HEK293 (cell line): Measurements from ENCODE around the gene ATP5F1A.
A peak's percentile ranks its signal among the peaks of the same experiment; 100 is the strongest.

Source experiments
- CTCF ChIP-seq: fragments of 450-650 bp; formaldehyde crosslinking; IDR thresholded peaks from 2 replicates; pipeline ENCODE4 v1.5.1; 2016; ENCODE audit warnings: missing biosample characterization, missing genetic modification characterization
- ZBTB44 ChIP-seq: fragments of 450-650 bp; IDR thresholded peaks from 2 replicates; pipeline ENCODE4 v1.5.1; 2018; ENCODE audit warnings: missing biosample characterization, mild to moderate bottlenecking, missing genetic modification characterization
- ZBTB48 ChIP-seq: fragments of 450-650 bp; formaldehyde crosslinking; IDR thresholded peaks from 2 replicates; pipeline ENCODE4 v1.5.1; 2016; ENCODE audit warnings: missing biosample characterization, missing genetic modification characterization
- ZNF114 ChIP-seq: fragments of 450-650 bp; formaldehyde crosslinking; IDR thresholded peaks from 2 replicates; pipeline ENCODE4 v1.5.0; 2017; ENCODE audit warnings: missing biosample characterization, missing genetic modification characterization
- ZNF24 ChIP-seq: fragments of 450-650 bp; formaldehyde crosslinking; IDR thresholded peaks from 2 replicates; pipeline ENCODE4 v1.5.1; 2016; ENCODE audit warnings: missing biosample characterization, missing genetic modification characterization
- ZNF274 ChIP-seq, 2 experiments: fragments of 200-500 bp in 1 of 2; fragments of 450-650 bp in 1 of 2; sonication (Bioruptor generic) in 1 of 2; formaldehyde crosslinking in 1 of 2; IDR thresholded peaks; 2 replicates each; pipeline versions ENCODE4 v1.5.1 to v1.6.1; 2014 to 2016; ENCODE audit warnings: borderline replicate concordance in 1 of 2, inconsistent platforms in 1 of 2, low read length in 1 of 2, missing biosample characterization in 1 of 2, missing genetic modification characterization in 1 of 2
- ZNF280D ChIP-seq: fragments of 450-650 bp; formaldehyde crosslinking; IDR thresholded peaks from 2 replicates; pipeline ENCODE4 v1.5.1; 2016; ENCODE audit warnings: missing biosample characterization, missing genetic modification characterization
- ZNF433 ChIP-seq: fragments of 450-650 bp; formaldehyde crosslinking; IDR thresholded peaks from 2 replicates; pipeline ENCODE4 v1.5.1; 2016; ENCODE audit warnings: missing biosample characterization, missing genetic modification characterization, low read depth
- ZNF514 ChIP-seq: fragments of 450-650 bp; formaldehyde crosslinking; IDR thresholded peaks from 2 replicates; pipeline ENCODE4 v1.5.1; 2016; ENCODE audit warnings: missing biosample characterization, missing genetic modification characterization
- ZNF580 ChIP-seq: fragments of 450-650 bp; formaldehyde crosslinking; IDR thresholded peaks from 2 replicates; pipeline ENCODE4 v1.5.1; 2016; ENCODE audit warnings: missing biosample characterization, missing genetic modification characterization
- ZNF600 ChIP-seq: fragments of 450-650 bp; formaldehyde crosslinking; IDR thresholded peaks from 2 replicates; pipeline ENCODE4 v1.5.1; 2016; ENCODE audit warnings: missing biosample characterization, missing genetic modification characterization

- no peak; the same call in 1 of the 2 replicates for TF ChIP-seq CTCF (tag by site-specific recombination)
- TF ChIP-seq ZNF514 (tag by site-specific recombination) = no peak
- TF ChIP-seq ZBTB48 (tag by site-specific recombination) = no peak
- peak; percentile 62; the same call in 1 of the 2 replicates for TF ChIP-seq ZNF580 (tag by site-specific recombination)
- TF ChIP-seq ZNF114 (tag by site-specific recombination) = no peak
- no peak for TF ChIP-seq ZNF600 (tag by site-specific recombination)
- TF ChIP-seq ZNF433 (tag by site-specific recombination) = no peak
- no peak for TF ChIP-seq ZNF280D (tag by site-specific recombination)
- TF ChIP-seq ZBTB44 (tag by site-specific recombination) = no peak
- no peak for TF ChIP-seq ZNF24 (tag by site-specific recombination)
- TF ChIP-seq ZNF274 (IDR thresholded peaks at IDR 0.05; ENCODE audit: low read length) = no peak
- no peak for TF ChIP-seq ZNF274 (tag by site-specific recombination; IDR thresholded peaks at IDR 0.05; ENCODE audit: borderline replicate concordance)
Observed at GRCh38 chr18:46072376-46072867, 25.7 kb downstream of the ATP5F1A start.
